HG03280 (cell line): Measurements from ENCODE around the gene PLA2G4A.

Experiments used
- ATAC-seq: cut with Tn5 transposase; IDR thresholded peaks from one replicate; pipeline ENCODE4 v1.9.1; 2021; ENCODE audit warnings: mild to moderate bottlenecking, moderate library complexity; ENCODE audit not compliant: unreplicated experiment

PLA2G4A gene

GRCh38 chr1:187010571-187011309 lies 182.0 kb downstream of the PLA2G4A start:
- no peak for ATAC-seq

- ATAC-seq: no peak
These were observed 184.9 kb downstream of the PLA2G4A start for GRCh38 chr1:187013582-187014200.

- no peak for ATAC-seq
These were observed 189.5 kb downstream of the PLA2G4A start for GRCh38 chr1:187018291-187018690.

GRCh38 chr1:187027253-187027652 lies 198.5 kb downstream of the PLA2G4A start:
- ATAC-seq: no peak

- peak; percentile 68 for ATAC-seq
These were observed 203.7 kb downstream of the PLA2G4A start for GRCh38 chr1:187032316-187032981.

- ATAC-seq: peak; percentile 35
These were observed 204.4 kb downstream of the PLA2G4A start for GRCh38 chr1:187032982-187033692.

GRCh38 chr1:187033693-187034390 lies 205.1 kb downstream of the PLA2G4A start:
- ATAC-seq: no peak

GRCh38 chr1:187034501-187034900 lies 205.8 kb downstream of the PLA2G4A start:
- ATAC-seq: no peak

GRCh38 chr1:187037973-187038553 lies 209.3 kb downstream of the PLA2G4A start:
- ATAC-seq: no peak
